ENCODE measurements around the gene ADAM15.

- TF ChIP-seq, protein P1, sequence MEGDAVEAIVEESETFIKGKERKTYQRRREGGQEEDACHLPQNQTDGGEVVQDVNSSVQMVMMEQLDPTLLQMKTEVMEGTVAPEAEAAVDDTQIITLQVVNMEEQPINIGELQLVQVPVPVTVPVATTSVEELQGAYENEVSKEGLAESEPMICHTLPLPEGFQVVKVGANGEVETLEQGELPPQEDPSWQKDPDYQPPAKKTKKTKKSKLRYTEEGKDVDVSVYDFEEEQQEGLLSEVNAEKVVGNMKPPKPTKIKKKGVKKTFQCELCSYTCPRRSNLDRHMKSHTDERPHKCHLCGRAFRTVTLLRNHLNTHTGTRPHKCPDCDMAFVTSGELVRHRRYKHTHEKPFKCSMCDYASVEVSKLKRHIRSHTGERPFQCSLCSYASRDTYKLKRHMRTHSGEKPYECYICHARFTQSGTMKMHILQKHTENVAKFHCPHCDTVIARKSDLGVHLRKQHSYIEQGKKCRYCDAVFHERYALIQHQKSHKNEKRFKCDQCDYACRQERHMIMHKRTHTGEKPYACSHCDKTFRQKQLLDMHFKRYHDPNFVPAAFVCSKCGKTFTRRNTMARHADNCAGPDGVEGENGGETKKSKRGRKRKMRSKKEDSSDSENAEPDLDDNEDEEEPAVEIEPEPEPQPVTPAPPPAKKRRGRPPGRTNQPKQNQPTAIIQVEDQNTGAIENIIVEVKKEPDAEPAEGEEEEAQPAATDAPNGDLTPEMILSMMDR (IDR thresholded peaks at IDR 0.05): no peak
- TF ChIP-seq POLR2A (IDR thresholded peaks at IDR 0.05): no peak
These were observed 15.7 kb downstream of the ADAM15 start for GRCh38 chr1:155066777-155067176.
